EL (cell line): ENCODE results near the gene STMN3.
A peak's percentile ranks its signal among the peaks of the same experiment; 100 is the strongest.
"Not testable (repeated sequence)": the region's sequence is repeated elsewhere in the genome, so short reads cannot be mapped to it uniquely, and the experiment has no call there.

Experiments used
- DNase-seq: peaks from one replicate; pipeline ENCODE4 v3.0.0-alpha.2; 2016

The STMN3 gene

GRCh38 chr20:63675681-63676368, 22.6 kb upstream of the STMN3 start:
- no peak for DNase-seq

DNA sequence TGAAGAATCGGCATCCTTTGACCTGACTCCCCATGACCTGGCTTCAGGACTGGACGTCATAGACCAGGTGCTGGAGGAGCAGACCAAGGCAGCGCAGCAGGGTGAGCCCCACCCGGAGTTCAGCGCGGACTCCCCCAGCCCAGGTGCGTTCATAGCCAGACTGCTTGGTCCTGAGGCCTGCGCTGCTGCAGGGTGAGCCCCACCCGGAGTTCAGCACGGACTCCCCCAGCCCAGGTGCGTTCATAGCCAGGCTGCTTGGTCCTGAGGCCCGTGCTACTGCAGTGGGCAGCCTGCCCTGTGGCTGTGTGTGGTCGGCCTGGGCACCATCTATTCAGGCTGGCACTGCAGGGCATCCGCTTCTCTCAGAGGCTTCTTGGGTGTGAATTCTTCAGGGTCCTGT, 20.7 kb upstream of the STMN3 start:
- DNase-seq = no peak

DNA sequence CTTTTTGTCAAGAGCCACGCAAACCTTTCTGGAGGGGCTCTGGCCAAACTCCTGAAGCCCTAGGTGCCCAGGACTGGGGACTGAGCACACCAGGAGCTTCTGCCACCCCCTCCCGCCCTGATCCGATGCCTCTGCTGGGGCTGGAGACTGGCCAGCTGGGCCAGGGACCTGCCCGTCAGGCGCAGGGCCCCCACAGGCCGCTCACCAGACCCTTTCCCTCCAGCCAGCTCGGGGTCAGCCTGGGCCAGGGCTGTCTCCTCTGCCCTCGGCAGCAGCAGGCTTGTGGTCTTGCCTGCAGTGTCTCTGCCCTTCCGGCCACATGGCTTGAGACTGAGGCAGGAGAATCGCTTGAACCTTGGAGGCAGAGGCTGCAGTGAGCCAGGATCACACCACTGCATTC, 19.4 kb upstream of the STMN3 start:
- no peak for DNase-seq

GRCh38 chr20:63671695-63672094, 18.5 kb upstream of the STMN3 start:
- not testable (repeated sequence) for DNase-seq

DNA sequence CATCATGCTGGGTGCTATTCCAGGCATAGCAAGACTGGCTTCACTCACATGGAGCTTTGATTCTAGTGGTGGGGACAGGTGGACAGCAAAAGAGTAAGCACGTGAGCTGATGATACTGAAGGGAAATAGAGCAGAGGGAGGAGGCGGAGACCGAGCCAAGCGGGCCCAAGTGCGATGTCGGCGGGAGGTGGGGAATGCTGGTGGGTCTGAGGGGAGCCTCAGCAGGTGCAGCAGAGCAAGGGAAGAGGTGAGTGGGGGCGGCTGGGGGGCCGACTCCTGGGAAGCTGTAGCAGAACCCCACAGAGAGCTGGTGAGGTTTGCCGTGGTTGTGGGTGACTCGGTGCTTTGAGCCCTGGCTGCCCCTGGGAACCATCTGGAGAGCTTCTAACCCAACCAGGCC, 15.1 kb upstream of the STMN3 start:
- DNase-seq = no peak

DNA sequence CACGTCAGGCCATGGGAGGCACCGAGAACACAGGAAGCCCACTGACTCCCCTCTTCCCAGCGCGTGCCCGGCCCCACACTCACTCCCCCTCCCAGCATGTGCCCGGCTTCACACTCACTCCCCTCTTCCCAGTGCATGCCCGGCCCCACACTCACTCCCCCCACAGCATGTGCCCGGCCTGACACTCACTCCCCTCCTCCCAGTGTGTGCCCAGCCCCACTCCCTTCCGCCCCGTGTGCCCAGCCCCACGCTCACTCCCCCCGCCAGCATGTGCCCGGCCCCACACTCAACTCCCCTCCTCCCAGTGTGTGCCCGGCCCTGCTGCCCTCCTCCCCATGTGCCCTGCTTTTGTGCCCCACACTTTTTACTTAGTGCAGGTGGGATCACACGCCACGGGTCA, 14.6 kb upstream of the STMN3 start:
- no peak for DNase-seq

DNA sequence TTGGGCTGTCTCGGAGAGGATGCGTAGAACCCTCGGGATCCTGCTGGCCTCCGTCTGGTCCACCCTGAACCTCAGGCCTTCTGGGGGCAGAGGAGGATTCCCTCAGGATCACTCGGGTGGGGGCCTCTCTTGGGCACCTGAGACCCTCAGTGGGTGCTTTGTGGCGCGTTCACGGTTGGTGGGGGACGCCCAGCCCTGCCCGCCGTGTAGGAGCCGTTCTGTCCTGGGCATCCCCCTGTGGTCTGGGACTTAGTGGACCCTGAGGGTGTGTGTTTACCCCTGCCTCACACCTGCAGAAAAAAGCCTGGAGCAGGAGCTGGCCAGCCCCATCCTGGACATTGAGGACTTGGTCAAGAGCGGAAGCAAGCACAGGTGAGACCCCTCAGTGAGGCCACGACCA, 12.5 kb upstream of the STMN3 start:
- DNase-seq = no peak

DNA sequence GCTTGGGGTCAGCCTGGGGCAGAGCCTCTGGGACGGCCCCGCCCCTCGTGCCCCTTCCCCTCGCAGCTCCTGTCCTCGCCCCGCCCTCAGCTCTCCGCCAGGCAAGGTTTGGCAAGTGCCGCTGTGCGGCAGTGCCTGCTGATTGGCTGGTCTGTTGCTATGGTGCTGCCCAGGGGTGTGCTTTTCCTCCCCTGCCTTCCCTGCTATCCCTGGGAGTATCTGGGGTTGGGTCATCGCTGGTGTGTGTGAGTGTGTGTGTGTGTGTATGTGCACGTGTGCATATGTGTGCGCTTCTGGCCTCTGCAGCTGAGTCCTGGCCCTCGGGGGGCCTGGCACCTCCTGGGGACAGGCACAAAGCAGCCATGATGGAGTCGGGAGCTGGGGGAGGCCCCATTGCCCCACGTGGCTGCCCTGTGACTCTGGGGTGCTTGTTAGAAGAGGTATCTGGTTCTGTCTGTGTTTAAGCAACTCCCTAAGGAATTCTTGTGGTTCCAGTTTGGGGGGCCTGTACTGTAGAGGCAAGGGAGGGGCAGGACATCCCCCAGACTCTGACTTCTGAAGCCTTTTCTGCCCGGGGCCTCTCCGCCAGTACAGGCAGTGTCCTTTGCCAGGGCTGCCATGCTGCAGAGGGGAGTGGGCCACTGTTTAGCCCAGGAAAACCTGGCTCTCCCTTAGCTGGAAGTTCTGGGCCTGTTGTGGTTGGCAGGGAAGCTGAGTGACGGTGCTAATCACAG, 11.8 kb upstream of the STMN3 start:
- no peak for DNase-seq

GRCh38 chr20:63664143-63664851, 11.1 kb upstream of the STMN3 start:
- DNase-seq = no peak

- DNase-seq = no peak
Measured at GRCh38 chr20:63663332-63664066, 10.3 kb upstream of the STMN3 start.

DNA sequence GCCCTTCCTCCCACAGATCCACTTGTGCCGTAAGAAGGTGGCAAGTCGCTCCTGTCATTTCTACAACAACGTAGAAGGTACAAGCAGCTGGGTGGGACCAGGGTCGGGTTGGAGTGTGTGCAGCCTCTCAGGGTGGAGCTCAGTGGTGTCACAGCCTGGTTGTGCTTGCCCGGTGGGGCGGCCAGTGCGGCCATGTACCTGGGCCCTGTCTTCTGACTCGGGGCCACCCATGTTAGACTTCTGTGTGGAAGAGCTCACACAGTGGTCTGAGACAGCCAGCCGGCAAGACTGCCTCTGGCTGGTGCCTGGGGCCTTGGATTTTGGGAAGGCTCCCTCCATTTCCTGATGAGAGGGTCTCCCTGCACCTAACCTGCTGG, 9.6 kb upstream of the STMN3 start:
- DNase-seq = no peak

GRCh38 chr20:63661959-63662812, 9.0 kb upstream of the STMN3 start:
- no peak for DNase-seq

- DNase-seq = no peak
Measured at GRCh38 chr20:63661108-63661507, 7.9 kb upstream of the STMN3 start.

GRCh38 chr20:63660622-63661021, 7.4 kb upstream of the STMN3 start:
- DNase-seq = no peak

DNA sequence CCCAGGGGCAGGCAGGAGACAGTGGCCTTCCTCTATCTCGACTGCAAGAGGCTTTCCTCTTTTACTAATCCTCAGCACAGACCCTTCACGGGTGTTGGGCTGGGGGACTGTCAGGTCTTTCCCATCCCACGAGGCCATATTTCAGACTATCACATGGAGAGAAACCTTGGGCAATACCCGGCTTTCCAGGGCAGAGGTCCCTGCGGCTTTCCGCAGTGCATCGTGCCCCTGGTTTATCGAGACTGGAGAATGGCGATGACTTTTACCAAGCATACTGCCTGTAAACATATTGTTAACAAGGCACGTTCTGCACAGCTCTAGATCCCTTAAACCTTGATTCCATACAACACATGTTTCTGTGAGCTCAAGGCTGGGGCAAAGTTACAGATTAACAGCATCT, 7.0 kb upstream of the STMN3 start:
- not testable (repeated sequence) for DNase-seq

- DNase-seq = no peak
Measured at GRCh38 chr20:63659370-63659769, 6.1 kb upstream of the STMN3 start.

DNA sequence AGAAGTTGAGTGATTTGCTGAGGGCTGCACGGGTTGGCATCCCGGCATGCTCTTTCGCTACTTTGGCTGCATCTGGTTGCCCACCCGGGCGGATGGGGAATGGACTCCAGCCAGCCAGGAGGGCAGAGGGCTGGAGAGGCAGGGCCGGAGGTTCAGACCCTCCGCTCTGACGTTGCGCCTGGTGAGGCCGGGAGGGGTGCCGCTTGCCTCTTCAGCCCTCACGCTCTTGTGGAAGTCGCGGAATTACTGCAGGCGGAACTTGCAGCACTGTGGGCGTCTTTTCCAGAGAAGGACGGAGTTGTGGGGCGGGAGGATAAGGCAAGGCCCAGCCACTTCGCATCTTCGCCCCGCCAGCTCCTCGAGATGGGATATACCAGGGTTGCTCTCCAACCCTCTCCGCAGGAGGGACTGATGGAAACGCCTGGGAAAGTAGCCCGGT, 5.5 kb upstream of the STMN3 start:
- no peak for DNase-seq

- DNase-seq = peak; percentile 92
Measured at GRCh38 chr20:63657937-63658748, 4.9 kb upstream of the STMN3 start, which contains the start of gene RTEL1. Gene RTEL1 (plus strand): TSS chr20:63658312. CDS start chr20:63659403, 1,091 bp downstream.

GRCh38 chr20:63657260-63657936, 4.2 kb upstream of the STMN3 start:
- DNase-seq = peak; percentile 18

GRCh38 chr20:63656451-63656850, 3.2 kb upstream of the STMN3 start:
- DNase-seq = no peak

- no peak for DNase-seq
Measured at GRCh38 chr20:63655249-63655648, 2.0 kb upstream of the STMN3 start.
